Esophagus muscularis mucosa (tissue), 4 donors: ENCODE measurements around the gene TEFM. TPM values are rescaled to one million over a fixed set of nuclear protein-coding genes. Genes with fewer than 3 reads are reported as not detected.
"Not testable (repeated sequence)": the region's sequence is repeated elsewhere in the genome, so short reads cannot be mapped to it uniquely, and the experiment has no call there.

Experiments used
- DNase-seq: peaks from one replicate; pipeline ENCODE4 v3.0.0-alpha.2; 2017; ENCODE audit errors: extremely low spot score
- H3K27ac ChIP-seq, 4 donors: fragments of 200-600 bp; sonication (generic); replicated peaks in 1 of 4; 1 replicate in 3 of 4; 2 replicates in 1 of 4; pipeline ENCODE4 v1.5.1; 2016 to 2019; ENCODE audit warnings: mild to moderate bottlenecking in 1 of 4
- H3K27me3 ChIP-seq, 4 donors: fragments of 200-600 bp; sonication (generic); one replicate each; pipeline versions ENCODE4 v1.5.1 to v1.6.0; 2016 to 2019
- H3K36me3 ChIP-seq, 4 donors: fragments of 200-600 bp; sonication (generic); one replicate each; pipeline ENCODE4 v1.5.1; 2016 to 2019
- H3K4me1 ChIP-seq, 4 donors: fragments of 200-600 bp; sonication (generic); one replicate each; pipeline ENCODE4 v1.5.1; 2016 to 2019
- H3K4me3 ChIP-seq, 4 donors: fragments of 200-600 bp; sonication (generic); 1 replicate in 2 of 4; 2 replicates in 2 of 4; pipeline ENCODE4 v1.5.1; 2016 to 2019; ENCODE audit warnings: mild to moderate bottlenecking in 4 of 4, moderate library complexity in 1 of 4
- H3K9me3 ChIP-seq, 4 donors: fragments of 200-600 bp; sonication (generic); 1 replicate in 3 of 4; 2 replicates in 1 of 4; pipeline ENCODE4 v1.5.1; 2016 to 2019
- CTCF ChIP-seq, 3 experiments: fragments of 200-600 bp in 2 of 3; fragments of 450-650 bp in 1 of 3; sonication (generic) in 2 of 3; IDR thresholded peaks; one replicate each; pipeline ENCODE4 v1.5.1; 2017 to 2019; ENCODE audit warnings: antibody characterized with exemption in 3 of 3, mild to moderate bottlenecking in 2 of 3, moderate library complexity in 1 of 3
- EP300 ChIP-seq: sonication (generic); formaldehyde crosslinking; IDR thresholded peaks from one replicate; pipeline ENCODE4 v1.6.1; 2017; ENCODE audit warnings: antibody characterized with exemption
- POLR2A ChIP-seq: fragments of 450-650 bp; IDR thresholded peaks from one replicate; pipeline ENCODE4 v1.6.1; 2017; ENCODE audit warnings: antibody characterized with exemption, moderate library complexity, mild to moderate bottlenecking, low read depth
- POLR2AphosphoS5 ChIP-seq, 2 donors: sonication (generic); formaldehyde crosslinking; IDR thresholded peaks; one replicate each; pipeline ENCODE4 v1.6.1; 2017; ENCODE audit warnings: antibody characterized with exemption in 2 of 2
- WGBS: methylation state at CpG from one replicate; pipeline ENCODE4 v1.1.5; 2018; 5-methylcytosine and 5-hydroxymethylcytosine counted together
- intact Hi-C: fragments of 100-400 bp; cut with DNase I; formaldehyde crosslinking; loops from one replicate; pipeline ENCODE4 v1.15.1; 2023
- total RNA-seq, 4 donors: library from RNA; depleted of rRNA; stranded (reverse); fragments of >200 nt; gene quantifications; one replicate each; pipeline versions ENCODE4 v1.1.0 to v1.2.1, GENCODE V29; 2016

TEFM gene
- total RNA-seq, 4 donors from 2014 or later = 5.0 to 7.0 (median 6.6) TPM

DNA sequence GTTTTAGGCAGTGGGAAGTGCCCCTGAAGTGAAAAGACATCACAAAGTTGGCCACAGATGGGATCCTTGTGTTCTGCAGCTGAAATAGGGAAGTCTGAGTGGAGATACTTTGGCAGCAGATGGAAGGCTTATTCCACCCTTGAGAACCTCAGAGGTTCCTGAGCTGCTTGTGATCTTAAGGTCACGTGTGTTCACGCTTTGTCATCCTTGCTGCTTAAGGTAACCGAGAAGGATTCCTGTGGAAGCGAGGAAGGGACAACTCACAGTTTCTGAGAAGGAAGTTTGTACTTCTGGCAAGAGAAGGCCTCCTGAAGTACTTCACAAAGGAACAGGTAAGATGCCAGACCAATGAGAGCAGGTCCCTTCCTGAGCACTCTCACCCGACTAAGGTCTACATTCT lies 27.9 kb upstream of the TEFM start:
- no peaks in the 10 kb centered on the region for H3K36me3 ChIP-seq
- DNase-seq = no peak
- no peaks in the 10 kb centered on the region for H3K9me3 ChIP-seq
- no peak overlapping the region for H3K4me3 ChIP-seq
- H3K4me1 ChIP-seq = peaks cover 0 to 7% (median 0%) of the 10 kb centered on the region in 4 donors
- TF ChIP-seq POLR2A (no peak), POLR2AphosphoS5 (IDR thresholded peaks at IDR 0.05) (no peak), CTCF (IDR thresholded peaks at IDR 0.05) (no peak), EP300 (no peak)
- intact Hi-C loops = no loop called here
- H3K27ac ChIP-seq = no peak overlapping the region
- 70% methylated on average over 5 of the region's 5 CpGs for WGBS
- no peaks in the 10 kb centered on the region for H3K27me3 ChIP-seq

GRCh38 chr17:30931582-30931981 lies 25.5 kb upstream of the TEFM start:
- H3K36me3 ChIP-seq, H3K4me1 ChIP-seq, H3K27me3 ChIP-seq, H3K9me3 ChIP-seq, H3K27ac ChIP-seq, H3K4me3 ChIP-seq, intact Hi-C loops, DNase-seq: not testable (repeated sequence)
- WGBS = 87% methylated on average over 8 of the region's 8 CpGs

- Histone ChIP-seq H3K27me3 (peaks cover 0 to 19% (median 0%) of the 10 kb centered on the region in 4 donors), H3K27ac (no peak overlapping the region), H3K36me3 (no peaks in the 10 kb centered on the region), H3K9me3 (no peaks in the 10 kb centered on the region), H3K4me1 (no peaks in the 10 kb centered on the region), H3K4me3 (no peak overlapping the region)
- TF ChIP-seq POLR2AphosphoS5 (IDR thresholded peaks at IDR 0.05) = no peak
- no peak for TF ChIP-seq POLR2A
- no peak for TF ChIP-seq CTCF (IDR thresholded peaks at IDR 0.05)
- no peak for TF ChIP-seq EP300
- intact Hi-C loops = no loop called here
- DNase-seq = no peak
- WGBS = 86% methylated on average over 3 of the region's 3 CpGs
Measured at GRCh38 chr17:30930495-30930894, 24.5 kb upstream of the TEFM start.

DNA sequence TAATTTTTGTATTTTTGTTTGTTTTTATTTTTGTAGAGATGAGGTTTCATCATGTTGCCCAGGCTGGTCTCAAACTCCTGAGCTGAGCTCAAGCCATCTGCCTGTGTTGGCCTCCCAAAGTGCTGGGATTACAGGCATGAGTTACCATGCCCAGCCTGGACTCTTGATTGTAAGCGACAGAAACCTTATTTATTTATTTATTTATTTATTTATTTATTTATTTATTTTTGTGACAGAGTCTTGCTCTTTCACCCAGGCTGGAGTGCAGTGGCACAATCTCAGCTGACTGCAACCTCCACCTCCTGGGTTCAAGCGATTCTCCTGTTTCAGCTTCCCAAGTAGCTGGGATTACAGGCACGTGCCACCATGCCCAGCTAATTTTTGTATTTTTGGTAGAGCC lies 23.8 kb upstream of the TEFM start:
- H3K4me1 ChIP-seq, DNase-seq, H3K4me3 ChIP-seq, H3K9me3 ChIP-seq, H3K36me3 ChIP-seq, intact Hi-C loops, H3K27ac ChIP-seq: not testable (repeated sequence)
- WGBS = 96% methylated on average over 3 of the region's 3 CpGs
- peaks cover 0 to 25% (median 0%) of the 10 kb centered on the region in 4 donors for H3K27me3 ChIP-seq

GRCh38 chr17:30929081-30929633 lies 23.1 kb upstream of the TEFM start:
- TF ChIP-seq POLR2AphosphoS5 (IDR thresholded peaks at IDR 0.05) (no peak), CTCF (IDR thresholded peaks at IDR 0.05) (no peak), POLR2A (no peak), EP300 (no peak)
- WGBS = 77% methylated on average over 8 of the region's 8 CpGs

GRCh38 chr17:30928584-30928983 lies 22.5 kb upstream of the TEFM start:
- Histone ChIP-seq H3K9me3 (no peaks in the 10 kb centered on the region), H3K4me1 (no peaks in the 10 kb centered on the region), H3K36me3 (no peaks in the 10 kb centered on the region), H3K27me3 (peaks cover 0 to 36% (median 1%) of the 10 kb centered on the region in 4 donors), H3K27ac (no peak overlapping the region), H3K4me3 (no peak overlapping the region)
- intact Hi-C loops = no loop called here
- WGBS = 77% methylated on average over 3 of the region's 3 CpGs
- TF ChIP-seq EP300 (no peak), POLR2AphosphoS5 (IDR thresholded peaks at IDR 0.05) (no peak), CTCF (IDR thresholded peaks at IDR 0.05) (no peak), POLR2A (no peak)
- DNase-seq = no peak

More at GRCh38 chr17:30929081-30929633, 23.1 kb upstream of the TEFM start:
- H3K9me3 ChIP-seq = no peaks in the 10 kb centered on the region
- H3K4me1 ChIP-seq = no peaks in the 10 kb centered on the region
- H3K27me3 ChIP-seq = peaks cover 0 to 30% (median 0%) of the 10 kb centered on the region in 4 donors
- intact Hi-C loops = no loop called here
- no peak overlapping the region for H3K27ac ChIP-seq
- no peak for DNase-seq
- no peaks in the 10 kb centered on the region for H3K36me3 ChIP-seq
- H3K4me3 ChIP-seq = no peak overlapping the region
